Epidermal melanocyte (primary cell): ENCODE data around the gene ELP2.

Source experiments
- DNase-seq: peaks from one replicate; pipeline ENCODE4 v3.0.0; 2011; ENCODE audit warnings: low spot score; ENCODE audit not compliant: insufficient read length

The ELP2 gene

DNA sequence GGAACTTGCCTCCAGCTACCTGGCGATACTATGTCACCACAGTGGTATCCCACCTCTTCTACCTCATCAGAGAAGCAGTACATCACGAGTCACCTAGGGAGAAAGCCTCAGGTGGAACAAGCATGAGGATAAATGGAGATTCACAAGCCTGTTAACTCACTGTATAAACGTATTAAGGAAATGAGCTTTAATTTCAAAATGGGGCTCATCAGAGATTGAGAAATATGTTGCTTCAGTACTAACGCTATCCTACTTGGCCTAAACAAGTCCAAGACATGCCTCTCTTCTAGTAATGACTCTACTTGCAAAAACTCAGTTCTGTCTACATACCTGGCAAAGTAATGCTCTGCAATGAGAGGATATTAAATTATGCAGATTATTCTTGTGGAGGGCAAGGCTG, 4.9 kb upstream of the ELP2 start:
- no peak for DNase-seq

- DNase-seq: no peak
Measured at GRCh38 chr18:36126668-36127067, 3.0 kb upstream of the ELP2 start.

DNA sequence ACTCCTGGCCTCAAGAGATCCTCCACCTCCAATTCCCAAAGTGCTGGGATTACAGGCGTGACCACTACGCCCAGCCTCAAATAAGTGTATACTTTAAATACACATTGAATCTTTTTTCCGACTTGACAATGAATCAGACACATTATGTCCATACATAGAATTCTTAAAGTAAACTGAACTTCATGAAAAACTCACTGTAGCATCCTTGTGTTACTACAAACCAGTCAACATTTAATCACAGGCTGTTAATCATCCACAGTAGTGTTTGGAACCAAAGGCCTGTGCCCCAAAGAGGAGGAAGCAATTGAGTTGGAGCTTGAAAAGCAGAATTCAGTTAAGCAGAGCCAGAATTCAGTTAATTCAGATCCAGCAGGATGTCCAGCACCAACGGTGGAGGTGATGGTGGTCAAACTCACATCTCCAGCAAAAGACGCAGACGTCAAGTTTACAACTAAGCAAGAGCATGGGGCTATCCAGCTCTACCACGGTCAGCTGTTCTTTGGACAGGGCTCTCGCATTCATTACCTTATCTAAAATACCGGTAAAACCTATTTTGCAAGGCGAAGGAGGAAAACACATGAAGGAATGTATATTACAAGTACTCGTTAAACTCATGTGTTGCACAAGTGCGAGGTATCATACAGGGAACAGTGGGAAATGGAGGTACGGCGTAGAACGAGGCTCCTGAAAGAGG, 1.7 kb upstream of the ELP2 start:
- DNase-seq: no peak

GRCh38 chr18:36128530-36128870, 1.2 kb upstream of the ELP2 start:
- DNase-seq: no peak

- DNase-seq: no peak
Measured at GRCh38 chr18:36128907-36129299, 796 bp upstream of the ELP2 start.

GRCh38 chr18:36130039-36130831, 536 bp downstream of the ELP2 start:
- no peak for DNase-seq

- no peak for DNase-seq
Measured at GRCh38 chr18:36130883-36131653, 1.4 kb downstream of the ELP2 start.

GRCh38 chr18:36131692-36132483, 2.2 kb downstream of the ELP2 start:
- no peak for DNase-seq

GRCh38 chr18:36132756-36133155, 3.1 kb downstream of the ELP2 start:
- no peak for DNase-seq

- DNase-seq: no peak
Measured at GRCh38 chr18:36135264-36135663, 5.6 kb downstream of the ELP2 start.

GRCh38 chr18:36139245-36139644, 9.5 kb downstream of the ELP2 start:
- no peak for DNase-seq

- DNase-seq: no peak
Measured at GRCh38 chr18:36141576-36141975, 11.9 kb downstream of the ELP2 start.

- DNase-seq: no peak
Measured at GRCh38 chr18:36142751-36143150, 13.1 kb downstream of the ELP2 start.

DNA sequence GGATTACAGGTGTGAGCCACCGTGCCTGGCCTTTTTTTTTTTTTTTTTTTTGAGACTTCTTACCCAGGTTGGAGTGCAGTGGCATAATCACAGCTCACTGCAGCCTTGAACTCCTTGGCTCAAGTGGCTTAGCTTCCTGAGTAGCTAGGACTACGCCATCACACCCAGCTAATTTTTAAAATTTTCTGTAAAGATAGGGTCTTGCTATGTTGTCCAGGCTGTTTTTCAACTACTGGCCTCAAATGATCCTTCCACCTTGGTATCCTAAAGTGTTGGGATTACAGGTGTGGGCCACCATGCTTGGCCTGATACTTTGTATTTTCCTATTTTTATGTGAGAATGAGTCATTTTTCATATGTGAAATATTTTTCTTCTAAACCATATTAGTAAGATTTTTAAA, 13.7 kb downstream of the ELP2 start:
- no peak for DNase-seq

DNA sequence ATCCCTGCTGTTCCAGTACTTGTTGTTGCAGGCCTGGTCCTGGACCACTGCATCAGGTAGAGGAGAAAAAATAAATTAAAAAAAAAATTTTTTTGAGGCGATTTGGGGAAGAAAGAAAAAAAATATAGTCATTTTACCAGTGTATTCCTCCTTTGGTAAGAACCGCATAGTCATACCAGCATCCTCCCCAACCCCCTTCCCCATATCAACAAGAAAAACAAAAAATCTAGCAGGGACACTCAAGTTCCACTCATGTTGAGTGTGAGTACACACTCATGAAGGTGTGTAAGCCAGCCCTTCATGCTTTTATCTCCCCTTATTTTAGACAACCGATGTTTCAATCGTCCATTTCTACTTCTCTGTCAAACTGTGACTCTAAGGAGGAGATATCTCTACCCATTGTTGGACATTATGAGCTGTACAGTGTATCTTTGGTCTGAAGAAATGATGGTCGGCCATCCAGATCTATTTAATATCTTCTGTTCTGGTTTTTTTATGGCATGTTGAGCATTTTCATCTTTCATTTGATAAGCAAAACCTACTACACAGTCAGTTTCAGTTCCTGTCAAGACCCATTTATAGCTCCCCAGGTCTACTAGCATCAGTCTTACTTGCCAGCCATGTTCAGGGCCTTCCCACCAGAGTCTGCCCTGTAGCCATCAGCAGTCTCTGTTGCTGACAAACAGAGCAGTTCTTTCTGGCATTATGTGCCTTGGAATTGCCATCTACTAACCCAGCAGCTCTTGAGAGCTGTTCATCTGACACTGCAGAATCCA, 20.0 kb downstream of the ELP2 start:
- DNase-seq: no peak

DNA sequence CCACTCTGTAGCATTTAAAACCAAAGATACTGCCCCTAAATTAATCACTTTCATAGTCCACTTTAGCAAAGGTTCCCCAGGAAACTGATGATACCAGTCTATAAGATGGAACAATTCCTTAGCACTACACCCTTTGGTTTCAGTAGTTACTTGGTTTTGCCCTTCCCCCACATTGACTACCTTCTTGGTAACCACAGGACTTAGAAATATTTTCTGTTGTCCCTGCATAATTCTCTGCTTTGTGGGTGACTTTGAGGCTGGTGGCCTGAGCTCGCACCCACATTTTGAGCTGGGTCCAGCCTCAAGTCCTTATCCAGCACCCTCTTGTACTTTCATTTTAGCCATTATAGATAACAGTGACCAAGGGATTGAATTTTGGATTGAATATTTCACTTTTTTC, 23.1 kb downstream of the ELP2 start:
- no peak for DNase-seq

DNA sequence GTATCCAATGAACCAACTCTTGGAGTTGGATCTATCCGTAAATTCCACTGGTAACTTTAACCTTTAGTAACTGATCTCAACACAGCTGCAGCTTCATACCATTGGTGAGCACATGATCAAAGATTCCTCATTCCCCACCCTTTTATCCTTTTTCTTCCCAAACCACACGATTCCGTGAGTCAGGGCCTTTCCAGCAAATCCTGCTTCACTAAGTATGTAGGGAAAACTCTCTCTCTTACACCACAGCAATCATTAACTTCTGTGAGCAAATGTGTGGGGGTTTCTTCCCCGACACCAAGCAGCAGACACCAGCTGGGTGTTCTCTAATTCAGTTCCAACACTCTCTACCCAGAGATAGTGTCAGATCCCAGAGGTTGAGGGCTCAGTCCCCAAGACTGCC, 23.5 kb downstream of the ELP2 start:
- no peak for DNase-seq

GRCh38 chr18:36153771-36154170, 24.1 kb downstream of the ELP2 start:
- DNase-seq: no peak

DNA sequence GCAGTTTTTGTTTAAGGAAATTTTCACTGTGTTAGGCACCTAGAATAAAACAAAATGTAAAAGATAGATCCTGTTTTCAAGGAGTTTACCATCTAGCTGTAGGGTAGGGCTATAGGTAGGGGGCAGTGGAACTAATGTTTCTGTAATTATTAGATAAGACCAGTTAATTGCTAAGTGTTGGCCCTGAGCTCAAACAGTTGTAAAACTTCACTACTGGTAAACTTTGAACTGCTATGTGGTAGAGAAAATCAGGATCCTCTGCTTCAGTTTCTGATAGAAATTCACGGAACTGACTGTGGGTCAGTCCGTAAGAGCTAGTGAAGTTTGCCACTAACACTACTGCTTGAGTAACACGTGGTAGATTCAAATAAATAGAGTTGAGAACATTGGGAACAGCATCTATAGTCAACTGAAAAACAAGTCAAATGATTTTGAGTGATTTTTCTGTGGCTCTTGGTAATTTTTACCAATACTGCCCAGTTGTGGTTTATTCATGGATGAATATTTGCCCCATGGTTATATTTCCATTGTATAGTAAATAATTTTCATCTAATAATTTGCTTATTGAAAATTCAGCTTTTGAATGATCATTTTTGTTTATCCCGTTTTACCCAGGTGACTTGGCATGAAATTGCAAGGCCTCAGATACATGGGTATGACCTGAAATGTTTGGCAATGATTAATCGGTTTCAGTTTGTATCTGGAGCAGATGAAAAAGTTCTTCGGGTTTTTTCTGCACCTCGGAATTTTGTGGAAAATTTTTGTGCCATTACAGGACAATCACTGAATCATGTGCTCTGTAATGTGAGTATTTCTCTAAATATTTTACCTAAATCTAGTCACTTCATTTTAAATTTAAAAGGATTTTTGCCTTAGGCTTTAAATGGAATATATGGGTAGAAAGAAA, 26.4 kb downstream of the ELP2 start:
- no peak for DNase-seq

DNA sequence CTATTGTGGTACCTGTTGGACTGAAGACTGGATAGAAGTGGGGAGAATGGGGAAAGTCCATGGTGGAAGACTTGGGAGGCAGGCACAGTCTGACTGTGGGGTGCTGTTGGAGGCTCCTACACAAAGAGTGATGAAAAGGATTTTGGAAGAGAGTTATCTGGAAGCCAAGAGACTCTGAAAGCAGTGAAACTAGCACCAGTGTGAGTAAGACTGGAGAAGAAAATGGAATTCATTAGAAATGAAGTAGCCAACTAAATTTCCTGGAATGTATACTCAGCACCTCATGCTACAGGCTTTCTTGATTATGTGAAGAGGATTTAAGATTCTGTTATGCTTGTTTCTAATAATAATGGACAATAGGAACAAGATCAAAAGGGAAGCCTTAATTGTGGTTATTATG, 27.7 kb downstream of the ELP2 start:
- no peak for DNase-seq
